Hindlimb muscle (tissue), 1 donor: Measurements from ENCODE around the gene IQCN. TPM values are rescaled to one million over a fixed set of nuclear protein-coding genes. Genes with fewer than 3 reads are reported as not detected.

Source experiments
- DNase-seq: peaks from one replicate; pipeline ENCODE4 v3.0.0-alpha.2; 2013
- polyA plus RNA-seq: library from polyadenylated mRNA; unstranded; fragments of 120-200 nt; gene quantifications from one replicate; pipeline ENCODE4 v1.2.1, GENCODE V29; 2013; ENCODE audit not compliant: insufficient read length

Gene IQCN
- polyA plus RNA-seq, 1 donor, result 4.9 TPM

DNA sequence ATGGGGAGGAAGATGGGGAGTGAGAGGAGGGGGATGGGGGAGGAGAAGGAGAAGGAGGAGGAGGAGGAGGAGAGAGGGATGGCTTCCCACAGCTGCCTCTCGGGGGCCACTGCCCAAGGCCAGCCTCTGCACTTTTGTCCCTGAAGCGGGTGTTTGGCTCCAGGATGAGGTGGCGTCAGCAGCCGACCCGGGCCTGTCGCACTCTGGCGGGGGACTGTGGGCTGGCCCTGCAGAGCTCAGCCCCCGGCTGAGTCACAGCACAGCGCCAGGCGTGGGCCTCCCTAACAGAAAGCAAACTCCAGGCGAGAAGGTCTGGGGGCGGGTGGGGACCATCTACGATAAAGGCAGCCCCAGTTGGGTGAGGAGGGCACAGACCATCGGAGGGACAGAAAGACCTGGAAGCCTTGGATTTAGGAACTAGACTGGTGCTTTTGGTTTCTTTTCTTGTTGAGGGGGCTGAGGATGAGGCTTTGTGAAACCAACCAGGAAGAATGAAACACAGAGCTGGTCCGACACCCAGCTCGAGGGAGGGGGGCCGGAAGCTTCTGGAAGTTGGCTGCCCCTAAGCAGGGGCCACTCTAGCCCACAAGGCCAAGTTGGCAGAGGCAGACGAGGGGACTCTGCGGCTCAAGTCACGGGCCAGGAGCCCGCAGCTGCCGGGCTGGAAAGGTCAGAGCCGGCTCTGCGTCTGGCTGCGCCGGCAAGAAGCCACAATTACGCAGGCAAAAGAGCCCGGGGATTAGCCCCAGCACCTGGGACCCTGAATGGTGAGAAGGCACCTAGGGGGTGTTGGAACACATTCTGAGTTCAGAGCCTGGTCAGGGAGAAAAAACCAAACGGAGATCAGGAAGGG, 30.4 kb upstream of the IQCN start:
- peak; percentile 87 for DNase-seq

- DNase-seq, result no peak
Measured at GRCh38 chr19:18304208-18304457, 29.9 kb upstream of the IQCN start.

DNA sequence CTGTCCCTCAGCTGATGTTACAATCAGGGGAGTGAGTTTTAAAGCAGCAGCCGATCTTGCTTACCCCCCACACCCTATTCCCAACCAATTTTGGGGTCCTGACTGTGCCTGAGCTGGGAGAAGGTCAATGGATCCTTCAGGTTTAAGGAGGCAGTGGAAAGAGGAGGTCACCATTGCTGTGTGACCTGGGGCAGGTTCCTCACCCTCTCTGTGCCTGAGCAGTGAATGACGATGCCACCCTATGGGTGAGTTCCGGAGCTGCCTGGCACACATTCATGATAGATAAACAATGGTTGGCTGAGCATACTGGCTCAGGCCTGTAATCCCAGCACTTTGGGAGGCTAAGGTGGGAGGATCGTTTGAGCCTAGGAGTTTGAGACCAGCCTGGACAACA, 27.5 kb upstream of the IQCN start:
- DNase-seq, result no peak

- no peak for DNase-seq
Measured at GRCh38 chr19:18300930-18301717, 26.9 kb upstream of the IQCN start.

DNA sequence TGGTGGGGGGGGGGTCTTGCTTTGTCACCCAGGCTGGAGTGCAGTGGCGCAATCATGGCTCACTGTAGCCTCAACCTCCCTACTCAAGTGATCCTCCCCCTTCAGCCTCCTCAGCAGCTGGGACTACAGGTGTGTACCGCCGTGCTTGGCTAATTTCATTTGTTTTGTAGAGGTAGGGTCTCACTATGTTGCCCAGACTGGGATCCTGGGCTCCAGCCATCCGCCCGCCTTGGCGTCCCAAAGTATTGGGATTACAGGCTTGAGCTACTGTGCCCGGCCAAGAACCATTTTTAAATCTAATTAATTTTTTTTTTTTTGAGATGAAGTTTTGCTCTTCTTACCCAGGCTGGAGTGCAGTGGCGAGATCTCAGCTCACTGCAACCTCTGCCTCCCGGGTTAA, 25.4 kb upstream of the IQCN start:
- DNase-seq, result no peak

DNA sequence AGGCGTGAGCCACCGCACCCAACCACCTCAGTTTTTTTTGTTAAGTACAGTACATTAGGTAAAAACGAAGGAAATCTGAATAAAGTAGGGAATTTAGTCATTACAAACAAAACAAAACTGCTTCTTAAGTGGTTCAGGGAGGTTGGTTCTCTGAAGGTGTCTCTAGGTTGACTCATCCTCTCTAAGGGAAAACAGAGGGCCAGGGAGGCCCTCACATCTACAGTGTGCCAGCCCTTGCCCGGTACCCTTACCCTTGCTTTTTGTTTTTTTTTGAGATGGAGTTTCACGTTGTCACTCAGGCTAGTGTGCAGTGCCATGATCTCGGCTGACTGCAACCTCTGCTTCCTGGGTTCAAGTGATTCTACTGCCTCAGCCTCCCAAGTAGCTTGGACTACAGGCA, 24.3 kb upstream of the IQCN start:
- DNase-seq, result no peak

DNA sequence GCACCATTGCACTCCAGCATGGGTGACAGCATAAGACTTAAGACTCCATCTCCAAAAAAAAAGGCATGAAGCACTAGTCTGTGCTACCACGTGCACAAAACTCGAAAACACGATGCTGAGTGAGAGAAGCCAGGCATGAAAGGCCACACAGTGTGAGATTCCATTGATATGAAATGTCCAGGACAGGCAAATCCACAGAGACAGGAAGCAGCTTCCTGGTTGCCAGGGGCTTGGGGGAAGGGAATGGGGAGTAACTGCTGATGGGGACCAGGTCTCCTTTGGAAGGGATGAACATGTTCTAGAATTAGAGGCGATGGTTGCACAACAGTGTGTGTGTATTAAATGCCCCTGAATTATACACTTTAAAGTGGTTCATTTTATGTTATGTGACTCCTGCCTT, 23.1 kb upstream of the IQCN start:
- no peak for DNase-seq

GRCh38 chr19:18295034-18295451, 20.8 kb upstream of the IQCN start:
- DNase-seq, result no peak

DNA sequence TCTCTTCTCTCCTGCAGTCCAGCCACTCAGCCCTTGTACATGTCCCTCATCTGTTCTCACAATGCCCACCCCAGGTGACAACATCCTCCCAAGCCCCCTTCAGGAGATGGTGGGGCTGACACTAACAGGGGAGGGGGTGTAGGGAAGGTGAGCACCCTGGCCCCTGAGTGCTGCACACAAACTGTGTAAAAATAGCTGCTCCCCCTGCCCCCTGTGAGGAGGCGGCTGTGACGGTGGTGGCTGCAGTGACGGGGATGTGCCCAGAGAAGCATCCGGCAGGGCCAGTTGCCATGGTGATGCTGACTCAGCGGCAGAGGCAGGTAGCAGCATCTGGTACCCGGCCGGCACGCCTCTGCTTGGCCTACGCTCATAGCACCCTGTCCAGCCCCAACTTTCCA, 20.2 kb upstream of the IQCN start:
- DNase-seq, result no peak

DNA sequence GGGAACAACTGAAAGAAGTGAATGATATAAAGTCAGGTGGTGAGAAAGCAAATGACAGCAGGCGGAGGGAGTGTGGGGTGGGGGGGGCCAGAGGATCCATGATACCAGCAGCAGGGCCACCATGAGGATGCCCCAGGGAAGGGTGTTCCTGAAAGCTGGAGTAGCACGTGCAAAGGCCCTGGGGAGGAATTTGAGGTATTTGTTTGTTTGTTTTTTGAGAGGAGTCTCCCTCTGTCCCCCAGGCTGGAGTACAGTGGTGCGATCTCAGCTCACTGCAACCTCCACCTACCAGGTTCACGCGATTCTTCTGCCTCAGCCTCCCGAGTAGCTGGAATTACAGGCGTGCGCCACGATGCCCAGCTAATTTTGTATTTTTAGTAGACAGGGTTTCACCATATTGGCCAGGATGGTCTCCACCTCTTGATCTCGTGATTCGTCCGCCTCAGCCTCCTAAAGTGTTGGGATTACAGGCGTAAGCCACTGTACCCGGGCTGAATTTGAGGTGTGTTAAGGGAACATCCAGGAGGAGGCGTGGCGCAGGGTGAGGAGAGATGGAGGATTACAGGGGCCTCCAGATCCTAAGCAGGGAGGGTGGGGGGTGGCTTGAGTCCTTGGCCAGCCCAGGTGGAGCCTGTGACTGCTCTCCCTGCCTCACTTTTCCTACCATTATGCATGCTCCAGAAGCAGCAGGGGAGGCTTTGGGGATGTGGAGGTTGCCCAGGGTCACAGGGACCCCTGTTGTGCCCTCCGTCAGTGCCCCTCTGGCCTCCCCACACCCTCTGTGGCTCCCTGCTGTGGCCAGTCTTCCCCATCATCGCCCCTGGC, 19.6 kb upstream of the IQCN start:
- no peak for DNase-seq

- peak; percentile 89 for DNase-seq
Measured at GRCh38 chr19:18292810-18293641, 18.8 kb upstream of the IQCN start.

GRCh38 chr19:18292462-18292809, 18.2 kb upstream of the IQCN start:
- no peak for DNase-seq

GRCh38 chr19:18291590-18292461, 17.6 kb upstream of the IQCN start:
- peak; percentile 89 for DNase-seq

DNA sequence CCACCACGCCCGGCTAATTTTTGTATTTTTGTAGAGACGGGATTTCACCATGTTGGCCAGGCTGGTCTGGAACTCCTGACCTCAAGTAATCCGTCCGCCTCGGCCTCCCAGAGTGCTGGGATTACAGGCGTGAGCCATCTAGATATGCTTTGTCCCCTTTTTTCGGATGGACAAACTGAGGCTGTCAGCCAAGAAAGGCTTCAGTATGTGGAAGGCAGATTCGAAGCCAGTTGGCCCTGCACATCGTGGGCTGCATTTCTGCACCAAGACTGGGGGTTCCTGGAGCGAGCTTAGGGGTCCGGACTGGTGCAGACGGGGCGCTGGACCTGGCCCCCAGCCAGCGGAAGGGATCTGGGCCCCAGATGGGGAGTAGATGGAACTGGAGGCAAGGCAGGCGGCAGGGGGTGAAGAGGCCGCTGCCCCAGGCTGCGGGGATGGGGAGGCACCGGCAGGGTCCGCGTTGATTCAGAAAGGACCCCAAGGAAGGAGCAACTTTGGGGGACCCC, 16.8 kb upstream of the IQCN start:
- no peak for DNase-seq

- no peak for DNase-seq
Measured at GRCh38 chr19:18290302-18291018, 16.2 kb upstream of the IQCN start.

GRCh38 chr19:18289471-18290301, 15.4 kb upstream of the IQCN start:
- no peak for DNase-seq

- no peak for DNase-seq
Measured at GRCh38 chr19:18287836-18288772, 13.9 kb upstream of the IQCN start.

DNA sequence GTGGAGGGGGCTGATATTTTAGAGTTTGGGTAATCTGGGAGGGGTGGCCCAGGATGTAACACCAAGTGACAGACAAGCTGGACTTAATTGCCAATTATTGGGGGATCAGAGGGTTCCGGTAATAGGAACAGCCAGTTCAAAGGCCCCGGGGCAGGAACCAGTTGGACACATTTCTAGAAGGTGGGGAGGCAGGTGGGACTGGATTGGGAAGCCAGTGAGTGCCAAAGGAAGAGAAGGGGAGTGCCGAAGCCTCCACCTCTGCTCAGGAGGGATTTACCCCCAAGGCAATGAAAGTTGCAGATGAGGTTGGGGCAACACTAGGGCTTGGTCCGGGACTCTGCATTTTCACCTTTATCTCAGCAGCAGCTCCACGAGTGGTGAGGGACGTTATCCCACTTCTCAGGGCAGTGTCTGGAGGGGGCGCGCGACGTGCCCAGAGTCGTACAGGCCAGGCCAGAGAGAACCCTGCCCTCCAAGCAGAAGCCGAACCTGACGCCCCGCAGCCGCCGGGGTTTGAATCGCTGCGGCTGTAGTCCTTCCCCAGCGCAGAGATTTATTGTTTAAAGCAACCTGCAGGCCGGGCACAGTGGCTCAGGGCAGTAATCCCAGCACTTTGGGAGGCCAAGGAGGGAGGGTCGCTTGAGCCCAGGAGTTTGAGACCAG, 12.9 kb upstream of the IQCN start:
- DNase-seq, result no peak
